NCI-H2171 treated with DMSO at 0.1 percent for 48 hours (cell line): ENCODE results near the gene PLCXD3.
"Not testable (repeated sequence)": the region's sequence is repeated elsewhere in the genome, so short reads cannot be mapped to it uniquely, and the experiment has no call there.

ENCODE experiments used
- DNase-seq: peaks from one replicate; lab custom pipeline; 2025; lab: John Stamatoyannopoulos, UW

PLCXD3 gene

GRCh38 chr5:41510176-41510831 lies at the start of gene PLCXD3:
PLCXD3 (minus strand) TSS chr5:41510601; CDS start chr5:41510526, 75 bp downstream.
- peak; percentile 62 for DNase-seq

GRCh38 chr5:41559184-41559583 lies 48.8 kb upstream of the PLCXD3 start:
- DNase-seq: no peak

GRCh38 chr5:41558295-41558694 lies 47.9 kb upstream of the PLCXD3 start:
- no peak for DNase-seq

GRCh38 chr5:41547991-41548390 lies 37.6 kb upstream of the PLCXD3 start:
- no peak for DNase-seq

GRCh38 chr5:41542183-41542582 lies 31.8 kb upstream of the PLCXD3 start:
- DNase-seq: no peak

GRCh38 chr5:41539454-41539853 lies 29.1 kb upstream of the PLCXD3 start:
- no peak for DNase-seq

- DNase-seq: no peak
Measured at GRCh38 chr5:41537581-41537980, 27.2 kb upstream of the PLCXD3 start.

- DNase-seq: no peak
Measured at GRCh38 chr5:41532485-41532884, 22.1 kb upstream of the PLCXD3 start.

- no peak for DNase-seq
Measured at GRCh38 chr5:41527201-41527779, 16.9 kb upstream of the PLCXD3 start.

- DNase-seq: no peak
Measured at GRCh38 chr5:41526699-41527098, 16.3 kb upstream of the PLCXD3 start.

GRCh38 chr5:41524174-41524573 lies 13.8 kb upstream of the PLCXD3 start:
- DNase-seq: no peak

GRCh38 chr5:41522193-41522786 lies 11.9 kb upstream of the PLCXD3 start:
- DNase-seq: no peak

- DNase-seq: no peak
Measured at GRCh38 chr5:41519801-41520200, 9.4 kb upstream of the PLCXD3 start.

- no peak for DNase-seq
Measured at GRCh38 chr5:41517909-41518308, 7.5 kb upstream of the PLCXD3 start.

- no peak for DNase-seq
Measured at GRCh38 chr5:41511241-41511640, 840 bp upstream of the PLCXD3 start.

- no peak for DNase-seq
Measured at GRCh38 chr5:41509399-41510175, 814 bp downstream of the PLCXD3 start.

- DNase-seq: no peak
Measured at GRCh38 chr5:41508696-41509398, 1.6 kb downstream of the PLCXD3 start.

GRCh38 chr5:41508186-41508585 lies 2.2 kb downstream of the PLCXD3 start:
- no peak for DNase-seq

- no peak for DNase-seq
Measured at GRCh38 chr5:41507501-41507900, 2.9 kb downstream of the PLCXD3 start.

GRCh38 chr5:41503860-41504259 lies 6.5 kb downstream of the PLCXD3 start:
- DNase-seq: no peak

- DNase-seq: no peak
Measured at GRCh38 chr5:41503310-41503709, 7.1 kb downstream of the PLCXD3 start.

GRCh38 chr5:41493490-41494126 lies 16.8 kb downstream of the PLCXD3 start:
- not testable (repeated sequence) for DNase-seq
